ENCODE data around the gene DCAF8L2. TPM values are rescaled to one million over a fixed set of nuclear protein-coding genes. Genes with fewer than 3 reads are reported as not detected.
"Not testable (repeated sequence)": the region's sequence is repeated elsewhere in the genome, so short reads cannot be mapped to it uniquely, and the experiment has no call there.

Gene DCAF8L2
- not detected in 2 replicates for total RNA-seq (2014; rRNA removed; shearing (Covaris generic))

DNA sequence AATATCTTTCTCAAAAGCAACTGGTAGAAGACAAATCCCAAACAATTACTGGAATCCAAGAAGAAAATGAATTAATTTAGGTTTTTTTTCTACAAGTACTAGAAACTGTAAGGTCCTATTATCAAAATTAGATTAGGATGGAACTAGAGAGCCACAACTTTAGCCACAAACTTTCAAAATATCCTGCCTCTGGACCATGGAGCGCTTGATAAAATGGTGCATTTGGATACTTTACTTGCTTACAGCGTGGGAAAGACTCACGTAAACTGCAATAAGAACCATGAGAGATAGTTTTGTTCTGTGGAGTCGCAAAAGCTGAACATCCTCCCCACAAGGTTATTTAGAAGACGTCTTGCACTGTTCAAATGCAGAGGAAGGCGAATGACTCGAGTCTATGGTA, at the start of gene DCAF8L2:
Gene DCAF8L2 (plus strand): TSS at position 301 of the 400 bp plus-strand sequence. CDS start 156,552 bp downstream, outside the sequence.
- no peak for DNase-seq (ENCODE audit: low spot score)

DNA sequence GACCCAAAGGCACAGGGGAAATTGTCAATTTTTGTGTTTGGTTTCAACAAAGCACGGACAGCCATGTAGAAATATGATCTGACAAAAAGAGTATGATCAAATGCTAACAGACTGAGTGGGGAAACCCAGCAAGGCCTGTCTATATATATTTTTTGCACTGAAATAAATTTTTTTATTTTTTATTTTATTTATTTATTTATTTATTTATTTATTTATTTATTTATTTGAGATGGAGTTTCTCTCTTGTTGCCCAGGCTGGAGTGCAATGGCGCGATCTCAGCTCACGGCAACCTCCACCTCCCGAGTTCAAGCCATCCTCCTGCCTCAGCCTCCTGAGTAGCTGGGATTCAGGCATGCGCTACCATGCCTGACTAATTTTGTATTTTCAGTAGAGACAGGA, 49.0 kb upstream of the DCAF8L2 start:
- not testable (repeated sequence) for DNase-seq (ENCODE audit: low spot score)

DNA sequence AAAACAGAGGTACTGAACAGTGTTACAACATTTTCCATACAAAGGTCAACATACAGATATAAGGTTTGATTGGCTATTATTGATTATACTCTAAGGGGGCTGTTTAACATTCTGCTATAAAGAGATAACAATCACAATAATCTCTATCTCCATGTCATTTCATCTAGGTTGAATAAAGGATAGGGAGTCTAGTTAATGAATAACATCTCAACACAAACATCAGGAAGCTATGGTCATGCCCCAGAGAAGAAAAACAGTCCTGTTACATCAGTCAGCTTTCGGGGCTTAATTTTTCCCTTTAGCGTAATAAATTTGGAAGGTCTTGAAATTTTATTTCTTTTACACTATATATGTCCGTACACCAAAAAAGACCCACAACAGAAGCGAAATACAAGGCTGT, 41.5 kb upstream of the DCAF8L2 start:
- DNase-seq (ENCODE audit: low spot score) = no peak

DNA sequence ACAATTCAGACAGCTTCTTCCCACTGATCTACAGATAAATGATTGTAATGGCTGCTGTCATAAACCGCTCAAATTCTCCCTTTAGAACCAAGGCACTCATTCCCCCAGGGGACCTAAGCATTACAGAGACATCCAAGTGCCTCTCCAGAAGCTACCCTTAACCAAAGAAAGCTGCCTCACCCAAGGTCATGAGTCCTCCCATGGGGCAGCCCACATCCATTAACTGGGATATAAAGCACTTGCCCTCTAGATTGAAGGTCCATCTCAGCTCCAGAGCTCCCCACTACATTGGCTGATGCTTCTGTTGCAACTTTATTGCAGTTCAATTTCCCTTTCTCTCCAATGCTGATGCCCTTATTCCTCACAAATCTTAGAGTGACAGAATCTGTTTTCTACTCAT, 40.5 kb upstream of the DCAF8L2 start:
- DNase-seq (ENCODE audit: low spot score) = no peak

DNA sequence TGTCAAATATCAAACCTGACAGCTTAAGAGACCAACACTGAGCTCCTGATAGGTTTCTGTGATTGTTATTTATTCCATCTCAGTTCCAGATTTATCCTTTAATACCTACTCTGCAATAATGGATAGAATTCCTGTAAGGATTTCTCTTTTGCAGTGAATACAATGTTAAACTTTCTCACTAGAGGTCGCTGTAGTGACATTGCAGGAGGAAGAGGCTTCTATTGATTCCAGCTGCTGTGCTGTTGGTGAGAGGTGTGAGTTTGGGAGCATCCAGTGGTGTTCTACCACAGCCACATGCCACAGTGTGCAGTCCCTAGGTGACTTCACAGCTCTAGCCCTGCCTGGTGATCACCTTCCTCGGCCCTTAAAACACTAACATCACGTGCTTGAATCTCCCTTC, 34.6 kb upstream of the DCAF8L2 start:
- peak; percentile 37 for DNase-seq (ENCODE audit: low spot score)

DNA sequence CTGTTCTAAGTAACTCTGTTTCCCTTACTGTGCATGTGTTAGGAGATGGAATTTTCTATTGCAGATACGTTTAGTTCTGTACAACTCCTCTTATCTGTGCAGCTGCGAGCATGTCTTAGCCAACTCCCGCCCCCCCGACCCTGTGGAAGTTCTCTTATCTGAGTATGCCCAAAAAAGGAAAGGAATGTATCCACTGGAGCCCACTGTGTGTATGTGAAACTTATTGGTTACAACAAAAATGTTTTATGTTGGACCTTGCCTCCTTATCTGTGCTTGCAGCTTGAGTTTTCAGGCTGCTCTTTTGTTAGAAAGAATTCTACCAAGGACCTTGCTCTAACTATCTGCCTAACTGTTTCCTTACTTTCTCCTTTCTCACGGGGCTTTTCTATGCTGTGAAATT, 24.2 kb upstream of the DCAF8L2 start:
- DNase-seq (ENCODE audit: low spot score) = peak; percentile 54

DNA sequence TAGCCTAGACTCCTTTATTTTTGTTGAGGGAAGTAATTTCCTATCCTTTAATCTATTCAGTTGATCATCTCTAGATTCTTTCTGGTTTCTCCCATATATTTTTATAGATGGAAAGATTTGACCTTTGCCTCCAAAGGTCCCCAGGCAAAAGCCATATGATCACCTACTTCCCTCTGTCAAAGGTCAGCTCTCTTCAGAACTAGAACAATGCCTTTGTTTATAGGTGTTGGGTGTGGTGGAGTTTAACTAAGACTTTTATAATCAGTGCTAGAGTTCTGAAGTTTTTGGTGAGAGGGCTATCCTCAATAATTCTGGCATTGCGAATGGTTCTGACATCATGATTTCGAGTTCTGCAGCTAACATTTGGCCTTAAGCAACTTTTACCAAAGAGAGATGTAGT, 19.0 kb upstream of the DCAF8L2 start:
- DNase-seq (ENCODE audit: low spot score) = no peak

DNA sequence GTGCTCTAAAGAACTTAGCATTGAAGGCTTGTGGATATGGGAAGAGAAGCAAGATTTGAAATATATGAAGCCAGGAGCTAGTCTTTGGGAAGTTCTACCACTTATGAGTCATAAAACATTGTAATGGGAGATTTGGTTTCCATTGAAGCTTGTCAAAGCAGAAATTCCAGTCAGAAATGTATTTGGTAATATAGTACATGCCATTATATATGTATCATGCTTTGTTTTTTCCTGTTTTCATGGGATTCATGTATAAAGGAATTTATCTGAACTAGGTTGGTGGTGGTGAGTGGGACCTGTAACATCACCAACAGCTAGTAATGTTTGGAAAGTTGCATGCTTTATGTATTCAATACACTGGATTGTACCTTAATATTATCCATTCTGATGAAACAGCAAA, 14.6 kb upstream of the DCAF8L2 start:
- DNase-seq (ENCODE audit: low spot score) = no peak

DNA sequence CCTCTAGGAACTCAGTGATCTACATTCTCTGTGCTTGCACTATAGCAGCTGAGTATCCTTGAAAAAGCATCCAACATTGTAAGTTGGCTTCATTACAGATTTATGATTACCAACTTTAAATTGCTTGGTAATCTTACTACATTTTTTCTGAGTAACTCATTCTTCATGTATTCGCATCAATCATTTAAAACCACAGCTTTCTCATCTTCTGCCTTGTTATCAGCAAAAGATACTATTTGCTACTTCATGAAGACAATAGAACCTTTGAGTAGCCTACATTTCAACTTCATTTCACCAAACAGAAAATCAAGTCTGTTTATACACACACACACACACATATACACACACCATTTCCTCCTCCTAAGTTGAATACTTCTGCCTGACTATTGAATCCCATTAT, 6.2 kb upstream of the DCAF8L2 start:
- peak; percentile 79 for DNase-seq (ENCODE audit: low spot score)

DNA sequence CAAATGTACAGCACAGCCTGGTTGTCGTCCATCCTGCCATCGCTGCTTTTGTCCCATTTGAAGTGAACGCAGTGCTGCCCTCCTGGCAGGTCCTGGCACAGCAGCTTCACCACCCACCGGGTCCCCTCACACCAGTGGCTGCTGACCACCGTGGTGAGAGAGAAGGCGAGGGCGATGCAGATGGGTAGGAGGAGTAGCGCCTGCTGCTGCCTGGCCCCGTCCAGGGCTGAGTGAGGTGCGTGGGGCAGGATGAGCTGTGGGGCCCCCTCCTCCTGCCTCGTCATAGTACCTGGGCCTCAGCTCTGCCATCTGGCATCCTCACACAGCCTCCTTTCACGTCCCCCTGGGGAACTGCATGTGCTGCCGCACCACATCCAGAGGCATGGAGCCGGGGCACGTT, 1.8 kb downstream of the DCAF8L2 start:
- no peak for DNase-seq (ENCODE audit: low spot score)

DNA sequence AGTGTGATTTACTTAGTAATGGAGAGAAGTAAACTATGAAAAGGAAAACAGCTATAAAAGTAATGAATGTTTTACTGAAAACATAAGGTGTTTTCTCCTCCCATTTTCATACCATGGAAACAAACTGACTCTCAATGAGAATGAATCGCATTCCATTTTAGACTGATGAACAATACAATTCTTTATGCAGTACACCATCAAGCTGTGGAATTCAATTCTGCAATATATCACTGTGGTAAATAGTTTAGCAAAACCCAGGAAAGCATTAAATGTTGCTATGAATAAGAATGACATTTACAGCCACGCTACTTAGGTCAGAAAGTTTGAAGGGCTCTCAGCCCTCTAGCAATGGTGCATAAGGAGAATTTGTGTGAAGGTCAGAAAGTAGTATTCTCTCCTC, 7.4 kb downstream of the DCAF8L2 start:
- DNase-seq (ENCODE audit: low spot score) = peak; percentile 34

DNA sequence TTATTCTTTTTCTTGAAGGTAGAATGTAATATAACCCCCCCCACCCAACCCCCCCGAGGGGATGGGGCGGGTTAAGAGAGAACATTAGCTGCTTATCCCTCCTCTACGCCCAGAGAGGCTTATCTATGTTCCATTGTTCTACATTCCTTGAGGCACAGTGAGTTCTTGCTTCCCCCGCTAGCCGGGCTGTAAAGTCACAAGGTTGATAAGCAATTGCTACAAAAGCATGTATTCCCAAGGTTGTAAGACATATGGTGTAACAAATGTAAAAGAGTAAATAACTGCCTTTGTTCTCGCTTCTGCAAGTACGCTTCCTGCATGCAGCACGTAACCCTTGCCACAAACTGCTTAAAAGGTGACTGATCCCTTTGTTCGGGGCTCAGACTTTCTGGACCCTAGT, 8.2 kb downstream of the DCAF8L2 start:
- peak; percentile 48 for DNase-seq (ENCODE audit: low spot score)

DNA sequence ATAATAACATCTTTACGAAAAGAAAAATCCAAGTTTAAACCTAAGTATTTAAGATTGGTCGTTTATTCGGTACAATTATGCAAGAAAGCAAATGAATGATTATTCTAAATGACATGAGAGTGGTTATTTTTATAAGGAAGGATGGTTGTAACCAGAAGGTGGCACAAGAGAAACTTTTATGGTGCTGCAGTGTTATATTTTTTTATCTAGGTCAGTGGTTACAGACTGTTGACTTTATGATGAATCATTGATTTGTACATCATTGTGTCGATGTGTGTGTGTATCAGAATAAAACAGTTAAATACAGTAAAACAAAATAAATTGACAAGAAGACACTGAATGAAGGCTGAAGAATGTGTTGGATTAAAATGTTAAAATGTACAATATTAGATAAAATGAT, 9.8 kb downstream of the DCAF8L2 start:
- DNase-seq (ENCODE audit: low spot score) = peak; percentile 62

DNA sequence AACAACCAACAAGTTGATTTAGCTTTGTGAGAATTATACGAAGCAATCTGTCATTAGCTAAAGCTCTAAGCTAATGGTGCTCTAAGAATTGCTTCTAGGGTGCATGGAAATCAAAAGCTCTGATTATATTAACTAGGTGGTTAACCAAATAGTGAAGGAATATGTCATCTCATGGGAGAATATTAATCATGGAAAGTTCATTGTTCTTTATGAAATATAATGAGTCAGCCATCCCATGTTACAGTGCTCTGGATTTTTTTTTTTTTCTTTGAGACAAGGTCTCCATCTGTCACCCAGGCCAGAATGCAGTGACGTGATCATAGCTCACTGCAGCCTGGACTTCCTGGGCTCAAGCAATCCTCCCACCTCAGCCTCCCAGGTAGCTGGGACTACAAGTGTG, 10.5 kb downstream of the DCAF8L2 start:
- no peak for DNase-seq (ENCODE audit: low spot score)

DNA sequence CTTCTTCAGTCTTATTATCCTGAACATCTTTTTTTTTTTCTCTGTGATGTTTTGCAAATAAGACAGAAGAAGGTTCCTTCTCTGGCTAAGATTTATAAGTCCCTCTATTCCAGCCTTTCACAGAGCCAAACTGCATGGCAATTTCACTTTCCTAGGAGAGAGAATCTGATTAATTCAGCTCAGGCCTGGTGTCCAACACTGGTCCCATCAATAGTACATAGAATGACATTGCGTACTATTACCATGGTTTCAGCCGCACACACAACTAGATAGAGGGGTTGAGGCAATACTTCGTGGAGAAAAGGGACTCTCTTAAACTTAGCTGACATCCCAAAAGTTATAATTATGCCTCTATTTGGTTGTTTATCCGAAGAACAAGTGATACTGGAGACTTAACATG, 18.5 kb downstream of the DCAF8L2 start:
- DNase-seq (ENCODE audit: low spot score) = no peak

DNA sequence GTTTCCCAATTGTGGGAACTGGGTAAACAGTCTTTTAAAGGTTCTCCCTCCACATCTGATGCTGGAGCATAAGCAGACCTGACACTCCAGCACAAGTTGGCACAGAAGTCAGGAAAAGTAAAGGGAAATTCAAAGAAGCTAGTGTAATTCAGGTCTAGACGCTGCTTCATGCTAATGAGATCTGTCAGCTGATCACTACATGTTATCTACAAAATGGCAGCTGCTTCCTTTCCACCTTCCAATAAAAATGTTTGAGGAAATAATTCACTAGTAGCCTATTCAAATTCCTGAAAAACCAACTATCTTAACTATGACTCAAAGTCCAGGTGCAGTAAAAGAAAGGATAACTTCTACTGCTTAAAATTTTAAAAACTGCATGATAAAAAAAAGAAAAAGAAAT, 29.3 kb downstream of the DCAF8L2 start:
- DNase-seq (ENCODE audit: low spot score) = peak; percentile 13

DNA sequence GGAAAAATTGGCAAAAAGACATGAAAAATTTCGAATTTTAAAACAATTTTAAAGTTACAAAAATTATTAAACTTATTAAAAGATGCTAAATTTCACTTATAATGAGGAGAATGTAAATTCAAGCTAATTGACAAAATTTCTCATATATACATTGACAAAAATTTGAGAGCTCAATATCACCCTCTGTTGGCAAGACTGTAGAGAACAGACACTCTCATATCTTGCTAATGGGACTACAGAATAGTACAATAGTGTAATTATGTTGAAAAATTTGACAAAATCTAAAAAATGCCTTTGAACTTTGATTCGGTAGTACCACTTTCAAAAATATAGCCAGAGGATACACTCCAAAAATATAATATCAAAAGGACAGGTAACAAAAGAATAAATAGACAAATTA, 29.8 kb downstream of the DCAF8L2 start:
- peak; percentile 19 for DNase-seq (ENCODE audit: low spot score)

DNA sequence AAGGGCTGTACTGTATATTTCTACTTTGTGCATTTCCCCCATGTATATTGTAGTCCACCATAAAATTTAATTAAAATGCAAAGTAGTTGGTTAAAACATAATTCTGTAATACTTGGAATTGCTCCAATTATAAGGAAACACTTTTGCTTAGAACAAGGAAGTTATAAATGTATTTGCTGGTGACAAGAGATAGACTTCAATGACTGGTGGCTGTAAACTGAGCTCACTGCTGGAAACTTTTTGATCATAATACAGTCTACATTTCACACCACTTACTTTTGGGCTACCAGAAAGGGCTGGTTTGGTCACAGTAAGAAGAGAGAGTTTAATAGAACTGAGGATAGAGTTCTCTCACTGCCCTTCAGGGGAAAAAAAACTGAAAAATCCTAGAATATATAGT, 32.7 kb downstream of the DCAF8L2 start:
- no peak for DNase-seq (ENCODE audit: low spot score)

DNA sequence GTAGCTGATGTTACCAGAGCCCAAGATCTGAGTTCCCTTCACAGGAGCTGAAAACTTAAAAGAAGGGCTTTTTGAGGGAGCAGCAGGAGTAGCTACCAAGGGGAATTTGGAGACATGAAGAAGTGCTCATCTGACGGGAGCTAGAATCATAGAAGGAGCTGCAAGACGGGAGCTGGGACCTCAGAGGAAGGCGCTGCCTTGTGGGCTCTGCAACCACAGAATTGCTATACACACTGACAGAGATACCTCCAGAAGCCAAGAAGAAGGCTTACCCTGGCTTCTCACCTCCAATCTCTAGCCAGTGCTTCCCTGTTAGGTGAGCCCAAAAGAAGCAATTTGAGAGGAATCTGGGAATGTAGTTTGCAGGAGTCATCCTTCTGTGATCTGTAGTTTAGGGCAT, 35.9 kb downstream of the DCAF8L2 start:
- DNase-seq (ENCODE audit: low spot score) = no peak

DNA sequence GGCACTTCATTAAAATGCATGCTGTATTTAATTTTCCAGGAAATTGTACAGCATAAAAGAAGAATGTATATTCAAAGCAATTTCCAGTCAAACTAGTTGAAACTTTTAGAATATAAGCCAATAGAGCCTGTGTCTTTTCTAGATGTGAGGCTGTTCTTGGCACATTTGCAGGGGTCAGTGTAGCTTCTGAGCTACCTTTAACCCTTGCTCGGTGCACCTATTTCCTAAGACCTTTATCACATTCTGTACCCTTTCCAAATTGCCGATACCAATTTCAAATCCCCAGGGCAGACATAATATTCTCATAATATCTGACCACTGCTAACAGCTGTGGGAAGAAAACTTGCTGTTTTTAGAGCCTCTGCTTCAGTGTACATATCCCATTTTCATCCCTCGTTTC, 43.2 kb downstream of the DCAF8L2 start:
- no peak for DNase-seq (ENCODE audit: low spot score)

DNA sequence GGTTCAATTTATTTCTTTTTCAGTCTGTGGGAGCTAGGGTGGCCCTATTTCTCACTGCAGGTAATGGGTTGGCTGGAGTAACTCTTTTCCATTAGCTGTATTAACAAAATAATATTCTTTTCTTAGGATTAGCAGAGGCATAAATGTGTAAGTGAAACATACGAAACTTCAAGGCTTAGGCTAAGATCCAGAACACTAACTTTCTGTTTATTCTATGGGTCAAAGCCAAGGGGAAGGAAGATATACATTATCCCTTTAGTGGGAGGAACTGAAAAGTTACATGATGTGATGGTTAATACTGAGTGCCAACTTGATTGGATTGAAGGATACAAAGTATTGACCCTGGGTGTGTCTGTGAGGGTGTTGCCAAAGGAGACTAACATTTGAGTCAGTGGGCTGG, 66.4 kb downstream of the DCAF8L2 start:
- DNase-seq (ENCODE audit: low spot score) = no peak

DNA sequence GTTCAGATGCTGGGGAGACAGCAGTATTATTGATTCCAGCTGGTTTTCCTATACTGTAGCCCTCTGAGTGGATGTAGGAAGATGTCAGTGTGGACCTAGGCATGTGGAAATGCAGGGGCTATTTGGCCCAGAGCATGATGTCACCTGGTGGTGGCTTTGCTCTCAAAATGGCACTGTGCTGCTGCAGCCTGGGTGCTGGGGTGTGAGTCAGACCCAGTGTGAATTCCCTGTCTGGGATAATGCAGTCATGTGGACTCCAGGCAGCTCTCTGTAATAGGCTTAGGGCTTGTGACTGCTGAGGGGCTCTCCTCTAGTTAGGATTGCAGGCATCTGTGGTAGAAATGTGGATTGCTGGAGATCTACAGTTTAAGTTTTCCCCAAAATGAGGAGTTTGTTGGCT, 70.7 kb downstream of the DCAF8L2 start:
- peak; percentile 14 for DNase-seq (ENCODE audit: low spot score)

DNA sequence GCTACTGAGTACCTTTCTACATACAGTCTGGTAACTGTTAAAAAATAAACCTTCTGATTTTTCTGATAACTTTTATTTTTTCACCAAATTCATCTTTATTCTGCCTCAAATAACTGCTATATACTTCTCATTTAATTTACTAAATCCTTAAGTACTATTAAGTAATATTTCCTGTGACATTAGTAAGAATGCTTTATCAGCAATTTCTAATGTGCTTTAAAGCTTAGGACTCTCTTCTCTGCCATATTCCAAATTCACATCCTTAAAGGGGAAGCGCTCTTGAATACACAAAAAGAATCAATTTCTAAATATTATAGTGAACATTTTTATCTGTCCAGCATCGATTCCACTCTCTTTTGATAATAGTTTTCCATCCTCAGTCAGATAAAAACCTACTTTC, 81.1 kb downstream of the DCAF8L2 start:
- no peak for DNase-seq (ENCODE audit: low spot score)

DNA sequence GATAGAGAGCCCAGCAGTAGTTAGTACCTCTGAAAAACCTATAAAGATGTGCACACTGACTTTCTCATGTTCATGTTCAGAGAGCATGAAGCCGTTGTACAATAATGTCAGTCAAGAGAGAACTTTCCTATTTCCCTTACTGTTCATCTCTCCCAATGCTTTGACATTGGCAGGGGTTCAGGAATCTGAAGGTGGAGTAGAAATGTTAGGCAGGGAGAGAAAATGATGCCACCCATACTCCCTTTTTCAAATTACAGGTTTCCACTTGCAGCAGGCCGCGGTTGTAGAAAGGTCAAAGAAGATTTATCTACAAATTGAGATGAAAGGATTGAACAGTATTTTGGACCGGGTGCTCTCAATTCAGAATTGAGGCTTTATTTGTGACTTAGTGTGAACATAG, 84.3 kb downstream of the DCAF8L2 start:
- no peak for DNase-seq (ENCODE audit: low spot score)

DNA sequence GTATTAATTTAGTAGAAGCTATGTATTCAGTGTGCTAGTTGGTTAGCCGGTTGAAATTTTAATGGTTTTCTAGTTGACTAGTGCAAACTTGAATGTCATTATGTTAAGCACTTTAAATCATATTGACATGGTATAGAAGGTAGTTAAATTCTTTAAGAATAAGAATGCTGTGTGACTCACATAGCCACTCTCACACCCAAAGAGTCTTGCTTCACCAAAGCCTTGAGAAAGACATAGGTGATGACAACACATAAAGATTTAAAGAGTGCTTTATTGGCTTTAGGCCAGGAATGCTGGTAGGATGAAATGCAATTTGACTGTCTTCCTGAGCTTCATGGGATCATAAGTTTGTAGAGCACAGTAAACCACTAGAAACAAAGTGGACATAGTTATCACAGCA, 85.3 kb downstream of the DCAF8L2 start:
- peak; percentile 68 for DNase-seq (ENCODE audit: low spot score)
